ENCODE results near the gene MPPED2. TPM values are rescaled to one million over a fixed set of nuclear protein-coding genes. Genes with fewer than 3 reads are reported as not detected.

MPPED2 gene
- total RNA-seq, 5 donors from 2014 or later (not counting 1 experiment from before 2014, with no cell fraction given): 0.58 to 8.1 (median 0.99) TPM

GRCh38 chr11:30406978-30407762 is 179.0 kb downstream of the MPPED2 start:
- Mint-ChIP-seq H3K9me3 (no peaks in the 10 kb centered on the region), H3K4me1 (peaks cover 1 to 19% (median 4%) of the 10 kb centered on the region in 3 donors), H3K27me3 (peaks cover 2 to 6% of the 10 kb centered on the region in 2 donors), H3K36me3 (no peaks in the 10 kb centered on the region), H3K4me3 (no peak overlapping the region), H3K27ac (no peak overlapping the region)
- 93% methylated on average over 6 of the region's 13 CpGs for WGBS (ENCODE audit: insufficient coverage)
- DNase-seq: no peak
- POLR2A ChIA-PET: no interaction called here
- Histone ChIP-seq H3K4me1 (ENCODE audit: control insufficient read depth in 1 of 2, extremely low read depth in 1 of 2, insufficient read depth in 2 of 2, low read length in 2 of 2) (no peaks in the 10 kb centered on the region), H3K27ac (ENCODE audit: low read length) (no peak overlapping the region), H3K36me3 (ENCODE audit: control insufficient read depth in 2 of 2, extremely low read depth in 1 of 2, insufficient read depth in 1 of 2, low read length in 1 of 2) (no peaks in the 10 kb centered on the region), H3K27me3 (replicated peaks in 1 of 2; ENCODE audit: control insufficient read depth in 2 of 2, extremely low read depth in 1 of 2, insufficient read depth in 2 of 2, low read length in 1 of 2) (no peaks in the 10 kb centered on the region), H3K4me3 (ENCODE audit: control insufficient read depth in 1 of 2, extremely low read depth in 1 of 2, low read length in 1 of 2) (no peak overlapping the region), H3K9me3 (no peaks in the 10 kb centered on the region)
- no peak for ATAC-seq (replicated peaks in 1 of 4)
- CTCF ChIA-PET: interaction anchor here in 1 of 2 donors (0.6 kb wide), 1 partner anchor 19 kb away, joined by 4 read pairs; no protein-coding TSS in a partner anchor

DNA sequence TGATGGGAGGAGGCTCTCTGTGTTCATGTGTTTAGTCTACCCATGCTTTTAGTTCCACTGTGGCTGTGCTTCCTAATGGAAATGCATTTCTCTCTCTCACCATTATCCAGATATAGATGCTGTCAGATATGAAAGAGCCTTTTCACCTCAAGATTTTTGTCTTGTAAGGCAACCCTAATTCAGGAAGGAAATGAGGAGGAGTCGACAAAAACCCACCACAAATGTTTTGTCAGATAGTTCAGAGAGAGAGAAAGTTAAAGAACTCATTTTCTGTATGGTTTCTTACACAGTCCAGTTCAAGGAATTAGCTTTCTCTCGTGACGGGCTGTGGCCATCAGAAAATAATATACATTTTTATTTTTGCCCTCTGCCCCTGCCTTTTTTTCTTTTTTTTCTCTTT is 180.8 kb downstream of the MPPED2 start:
- H3K36me3 Mint-ChIP-seq: no peaks in the 10 kb centered on the region
- no peak overlapping the region for H3K27ac Mint-ChIP-seq
- CTCF ChIA-PET: no interaction called here

GRCh38 chr11:30404136-30404535 is 182.0 kb downstream of the MPPED2 start:
- no peaks in the 10 kb centered on the region for H3K36me3 Mint-ChIP-seq
- DNase-seq (no peak), ATAC-seq (replicated peaks in 1 of 4) (no peak)
- Histone ChIP-seq H3K9me3 (no peaks in the 10 kb centered on the region), H3K36me3 (ENCODE audit: control insufficient read depth in 2 of 2, extremely low read depth in 1 of 2, insufficient read depth in 1 of 2, low read length in 1 of 2) (no peaks in the 10 kb centered on the region), H3K4me3 (ENCODE audit: control insufficient read depth in 1 of 2, extremely low read depth in 1 of 2, low read length in 1 of 2) (no peak overlapping the region), H3K27me3 (replicated peaks in 1 of 2; ENCODE audit: control insufficient read depth in 2 of 2, extremely low read depth in 1 of 2, insufficient read depth in 2 of 2, low read length in 1 of 2) (no peaks in the 10 kb centered on the region), H3K4me1 (ENCODE audit: control insufficient read depth in 1 of 2, extremely low read depth in 1 of 2, insufficient read depth in 2 of 2, low read length in 2 of 2) (no peaks in the 10 kb centered on the region), H3K27ac (ENCODE audit: low read length) (no peak overlapping the region)
- H3K4me3 Mint-ChIP-seq: no peak overlapping the region
- ChIA-PET CTCF (no interaction called here), POLR2A (no interaction called here)
- WGBS (ENCODE audit: insufficient coverage): 88% methylated on average over 1 of the region's 3 CpGs
- peaks cover under 1 to 2% of the 10 kb centered on the region in 2 donors for H3K27me3 Mint-ChIP-seq
- peaks cover 1 to 19% (median 4%) of the 10 kb centered on the region in 3 donors for H3K4me1 Mint-ChIP-seq
- H3K9me3 Mint-ChIP-seq: no peaks in the 10 kb centered on the region
- no peak overlapping the region for H3K27ac Mint-ChIP-seq

More for the DNA sequence above, 180.8 kb downstream of the MPPED2 start:
- H3K4me1 ChIP-seq (ENCODE audit: control insufficient read depth in 1 of 2, extremely low read depth in 1 of 2, insufficient read depth in 2 of 2, low read length in 2 of 2): no peaks in the 10 kb centered on the region
- peaks cover 2 to 3% of the 10 kb centered on the region in 2 donors for H3K27me3 Mint-ChIP-seq
- no peak for ATAC-seq (replicated peaks in 1 of 4)
- H3K36me3 ChIP-seq (ENCODE audit: control insufficient read depth in 2 of 2, extremely low read depth in 1 of 2, insufficient read depth in 1 of 2, low read length in 1 of 2): no peaks in the 10 kb centered on the region
- no peaks in the 10 kb centered on the region for H3K9me3 Mint-ChIP-seq
- H3K9me3 ChIP-seq: no peaks in the 10 kb centered on the region
- H3K4me3 ChIP-seq (ENCODE audit: control insufficient read depth in 1 of 2, extremely low read depth in 1 of 2, low read length in 1 of 2): no peak overlapping the region
- POLR2A ChIA-PET: no interaction called here
- no peaks in the 10 kb centered on the region for H3K27me3 ChIP-seq (replicated peaks in 1 of 2; ENCODE audit: control insufficient read depth in 2 of 2, extremely low read depth in 1 of 2, insufficient read depth in 2 of 2, low read length in 1 of 2)
- H3K27ac ChIP-seq (ENCODE audit: low read length): no peak overlapping the region
- no peak for DNase-seq
- peaks cover 1 to 19% (median 4%) of the 10 kb centered on the region in 3 donors for H3K4me1 Mint-ChIP-seq
- WGBS (ENCODE audit: insufficient coverage): no CpG with 5 or more reads among the region's 3 CpGs
- no peak overlapping the region for H3K4me3 Mint-ChIP-seq

GRCh38 chr11:30395751-30396150 is 190.4 kb downstream of the MPPED2 start:
- CTCF ChIA-PET: no interaction called here
- Histone ChIP-seq H3K27ac (ENCODE audit: low read length) (no peak overlapping the region), H3K27me3 (replicated peaks in 1 of 2; ENCODE audit: control insufficient read depth in 2 of 2, extremely low read depth in 1 of 2, insufficient read depth in 2 of 2, low read length in 1 of 2) (no peaks in the 10 kb centered on the region), H3K36me3 (ENCODE audit: control insufficient read depth in 2 of 2, extremely low read depth in 1 of 2, insufficient read depth in 1 of 2, low read length in 1 of 2) (no peaks in the 10 kb centered on the region), H3K4me3 (ENCODE audit: control insufficient read depth in 1 of 2, extremely low read depth in 1 of 2, low read length in 1 of 2) (no peak overlapping the region), H3K9me3 (no peaks in the 10 kb centered on the region), H3K4me1 (ENCODE audit: control insufficient read depth in 1 of 2, extremely low read depth in 1 of 2, insufficient read depth in 2 of 2, low read length in 2 of 2) (no peaks in the 10 kb centered on the region)
- 88% methylated on average over 7 of the region's 8 CpGs for WGBS (ENCODE audit: insufficient coverage)
- Mint-ChIP-seq H3K4me1 (no peaks in the 10 kb centered on the region), H3K27ac (no peak overlapping the region), H3K9me3 (peaks cover 0 to 3% (median 0%) of the 10 kb centered on the region in 3 donors), H3K4me3 (no peak overlapping the region), H3K27me3 (peaks cover 5 to 7% of the 10 kb centered on the region in 2 donors), H3K36me3 (no peaks in the 10 kb centered on the region)
- POLR2A ChIA-PET: no interaction called here
- no peak for ATAC-seq (replicated peaks in 1 of 4)
- DNase-seq: no peak

DNA sequence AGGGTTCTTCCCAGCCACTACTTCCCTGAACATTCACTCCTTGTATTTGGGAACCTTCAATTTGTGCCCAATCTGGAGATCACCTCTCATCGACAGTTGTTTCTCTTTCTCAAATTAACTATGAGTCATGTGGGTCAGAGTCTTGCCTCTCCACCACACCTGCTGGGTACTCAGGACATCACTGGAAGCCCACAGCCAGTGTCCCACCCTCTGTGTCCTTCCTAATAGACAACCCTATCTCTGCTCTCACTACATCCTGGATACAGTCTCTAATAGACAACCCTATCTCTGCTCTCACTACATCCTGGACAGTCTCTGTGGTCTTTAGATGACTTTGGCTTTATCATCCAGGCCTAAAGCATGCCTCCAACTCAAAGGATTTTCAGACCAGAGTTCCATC is 193.1 kb downstream of the MPPED2 start:
- no peak for DNase-seq
- no peak overlapping the region for H3K4me3 ChIP-seq (ENCODE audit: control insufficient read depth in 1 of 2, extremely low read depth in 1 of 2, low read length in 1 of 2)
- Mint-ChIP-seq H3K36me3 (no peaks in the 10 kb centered on the region), H3K27ac (no peak overlapping the region), H3K9me3 (peaks cover 0 to 3% (median 0%) of the 10 kb centered on the region in 3 donors), H3K4me1 (no peaks in the 10 kb centered on the region), H3K27me3 (peaks cover 5% of the 10 kb centered on the region in 2 donors), H3K4me3 (no peak overlapping the region)
- H3K36me3 ChIP-seq (ENCODE audit: control insufficient read depth in 2 of 2, extremely low read depth in 1 of 2, insufficient read depth in 1 of 2, low read length in 1 of 2): no peaks in the 10 kb centered on the region
- no peak for ATAC-seq (replicated peaks in 1 of 4)
- no peak overlapping the region for H3K27ac ChIP-seq (ENCODE audit: low read length)
- ChIA-PET POLR2A (no interaction called here), CTCF (no interaction called here)
- H3K9me3 ChIP-seq: no peaks in the 10 kb centered on the region
- 100% methylated on average over 1 of the region's 1 CpG for WGBS (ENCODE audit: insufficient coverage)
- H3K27me3 ChIP-seq (replicated peaks in 1 of 2; ENCODE audit: control insufficient read depth in 2 of 2, extremely low read depth in 1 of 2, insufficient read depth in 2 of 2, low read length in 1 of 2): no peaks in the 10 kb centered on the region
- no peaks in the 10 kb centered on the region for H3K4me1 ChIP-seq (ENCODE audit: control insufficient read depth in 1 of 2, extremely low read depth in 1 of 2, insufficient read depth in 2 of 2, low read length in 2 of 2)

GRCh38 chr11:30392221-30392784 is 193.8 kb downstream of the MPPED2 start:
- Mint-ChIP-seq H3K27me3 (peaks cover 2 to 5% of the 10 kb centered on the region in 2 donors), H3K4me3 (no peak overlapping the region), H3K27ac (no peak overlapping the region), H3K36me3 (no peaks in the 10 kb centered on the region), H3K9me3 (peaks cover 0 to 3% (median 0%) of the 10 kb centered on the region in 3 donors), H3K4me1 (no peaks in the 10 kb centered on the region)
- Histone ChIP-seq H3K4me1 (ENCODE audit: control insufficient read depth in 1 of 2, extremely low read depth in 1 of 2, insufficient read depth in 2 of 2, low read length in 2 of 2) (no peaks in the 10 kb centered on the region), H3K27ac (ENCODE audit: low read length) (no peak overlapping the region), H3K27me3 (replicated peaks in 1 of 2; ENCODE audit: control insufficient read depth in 2 of 2, extremely low read depth in 1 of 2, insufficient read depth in 2 of 2, low read length in 1 of 2) (no peaks in the 10 kb centered on the region), H3K36me3 (ENCODE audit: control insufficient read depth in 2 of 2, extremely low read depth in 1 of 2, insufficient read depth in 1 of 2, low read length in 1 of 2) (no peaks in the 10 kb centered on the region), H3K4me3 (ENCODE audit: control insufficient read depth in 1 of 2, extremely low read depth in 1 of 2, low read length in 1 of 2) (no peak overlapping the region), H3K9me3 (no peaks in the 10 kb centered on the region)
- WGBS (ENCODE audit: insufficient coverage): 80% methylated on average over 1 of the region's 5 CpGs
- ChIA-PET POLR2A (no interaction called here), CTCF (no interaction called here)
- ATAC-seq (replicated peaks in 1 of 4) (no peak), DNase-seq (no peak)

All from T-cell (primary cell).